OCI-LY1 (cell line): ENCODE results near the gene VSX2.

Experiments
- CTCF ChIP-seq: fragments of 200-600 bp; sonication (generic), shearing (Covaris generic); IDR thresholded peaks from 2 replicates; pipeline ENCODE4 v1.5.1; 2017; ENCODE audit warnings: mild to moderate bottlenecking, antibody characterized with exemption, low read length, moderate library complexity, mixed read lengths
- EZH2 ChIP-seq: fragments of 200-600 bp; sonication (generic), shearing (Covaris generic); IDR thresholded peaks from 2 replicates; pipeline ENCODE4 v1.8.0; 2017; ENCODE audit warnings: borderline replicate concordance, mixed run types, mild to moderate bottlenecking, antibody characterized with exemption, low read length, moderate library complexity, mixed read lengths

GRCh38 chr14:74219277-74220205 is 19.7 kb upstream of the VSX2 start:
- TF ChIP-seq CTCF (no peak), EZH2 (no peak)
